ENCODE measurements around the gene POLD4.
"Not testable (repeated sequence)": the region's sequence is repeated elsewhere in the genome, so short reads cannot be mapped to it uniquely, and the experiment has no call there.

DNA sequence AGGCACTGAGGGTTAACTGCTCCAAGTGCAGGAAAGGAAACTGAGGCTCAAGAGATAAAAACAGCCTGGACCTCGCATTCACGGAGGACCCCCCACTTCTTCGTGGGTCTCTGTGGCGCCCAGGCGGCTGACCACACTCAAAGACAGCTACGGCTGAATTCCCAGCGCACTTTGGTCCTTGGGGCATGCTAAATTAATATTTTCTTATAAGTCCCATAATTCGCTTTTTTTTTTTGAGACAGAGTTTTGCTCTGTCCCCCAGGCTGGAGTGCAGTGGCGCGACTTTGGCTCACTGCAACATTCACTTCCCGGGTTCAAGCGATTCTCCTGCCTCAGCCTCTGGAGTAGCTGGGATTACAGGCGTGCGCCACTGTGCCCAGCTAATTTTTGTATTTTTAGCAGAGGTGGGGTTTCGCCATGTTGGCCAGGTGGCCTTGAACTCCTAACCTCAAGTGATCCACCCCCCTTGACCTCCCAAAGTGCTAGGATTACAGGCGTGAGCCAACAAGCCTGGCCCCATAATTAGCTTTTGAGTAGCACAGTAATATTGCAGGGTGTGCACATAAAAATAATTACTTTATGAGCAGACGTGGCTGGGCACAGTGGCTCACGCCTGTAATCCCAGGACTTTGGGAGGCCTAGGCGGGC is 49.0 kb upstream of the POLD4 start:
- TF ChIP-seq, protein P1, sequence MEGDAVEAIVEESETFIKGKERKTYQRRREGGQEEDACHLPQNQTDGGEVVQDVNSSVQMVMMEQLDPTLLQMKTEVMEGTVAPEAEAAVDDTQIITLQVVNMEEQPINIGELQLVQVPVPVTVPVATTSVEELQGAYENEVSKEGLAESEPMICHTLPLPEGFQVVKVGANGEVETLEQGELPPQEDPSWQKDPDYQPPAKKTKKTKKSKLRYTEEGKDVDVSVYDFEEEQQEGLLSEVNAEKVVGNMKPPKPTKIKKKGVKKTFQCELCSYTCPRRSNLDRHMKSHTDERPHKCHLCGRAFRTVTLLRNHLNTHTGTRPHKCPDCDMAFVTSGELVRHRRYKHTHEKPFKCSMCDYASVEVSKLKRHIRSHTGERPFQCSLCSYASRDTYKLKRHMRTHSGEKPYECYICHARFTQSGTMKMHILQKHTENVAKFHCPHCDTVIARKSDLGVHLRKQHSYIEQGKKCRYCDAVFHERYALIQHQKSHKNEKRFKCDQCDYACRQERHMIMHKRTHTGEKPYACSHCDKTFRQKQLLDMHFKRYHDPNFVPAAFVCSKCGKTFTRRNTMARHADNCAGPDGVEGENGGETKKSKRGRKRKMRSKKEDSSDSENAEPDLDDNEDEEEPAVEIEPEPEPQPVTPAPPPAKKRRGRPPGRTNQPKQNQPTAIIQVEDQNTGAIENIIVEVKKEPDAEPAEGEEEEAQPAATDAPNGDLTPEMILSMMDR (IDR thresholded peaks at IDR 0.05) = not testable (repeated sequence)
- not testable (repeated sequence) for TF ChIP-seq POLR2A (IDR thresholded peaks at IDR 0.05)
